Left lung (tissue), 10 donors: ENCODE measurements around the gene PTPN3. TPM values are rescaled to one million over a fixed set of nuclear protein-coding genes. Genes with fewer than 3 reads are reported as not detected.

Experiments
- ATAC-seq: fragments of 200-7000 bp; cut with Tn5 transposase; one replicate; pipeline ENCODE4 v1.9.1; 2020; ENCODE audit warnings: moderate library complexity
- DNase-seq, 4 donors: peaks; one replicate each; pipeline ENCODE4 v3.0.0-alpha.2; 2013 to 2020
- H3K27ac ChIP-seq, 2 donors: fragments of 200-600 bp; sonication (generic) in 1 of 2; one replicate each; pipeline versions ENCODE4 v1.5.0 to v1.8.0; 2020 to 2021
- H3K27me3 ChIP-seq, 2 donors: fragments of 200-600 bp; sonication (generic) in 1 of 2; one replicate each; pipeline versions ENCODE4 v1.5.0 to v1.8.0; 2020 to 2021
- H3K36me3 ChIP-seq, 2 donors: fragments of 200-600 bp; sonication (generic) in 1 of 2; one replicate each; pipeline versions ENCODE4 v1.5.0 to v1.8.0; 2020 to 2021
- H3K4me1 ChIP-seq, 2 donors: fragments of 200-600 bp; one replicate each; pipeline ENCODE4 v1.8.0; 2021
- H3K4me3 ChIP-seq, 2 donors: fragments of 200-600 bp; sonication (generic) in 1 of 2; one replicate each; pipeline versions ENCODE4 v1.5.0 to v1.8.0; 2020 to 2021; ENCODE audit warnings: mild to moderate bottlenecking in 1 of 2
- H3K9me3 ChIP-seq, 2 donors: fragments of 200-600 bp; sonication (generic) in 1 of 2; one replicate each; pipeline versions ENCODE4 v1.5.0 to v1.8.0; 2020 to 2021
- CTCF ChIP-seq, 2 donors: fragments of 200-600 bp; sonication (generic) in 1 of 2; IDR thresholded peaks; one replicate each; pipeline versions ENCODE4 v1.5.0 to v1.8.0; 2021; ENCODE audit warnings: antibody characterized with exemption in 2 of 2
- intact Hi-C, 2 donors: fragments of 100-400 bp; cut with DNase I; formaldehyde crosslinking; loops; one replicate each; pipeline versions ENCODE4 v1.11.2 to v1.14.2; 2022
- polyA plus RNA-seq, 6 donors: library from polyadenylated mRNA; unstranded; fragments of 120-200 nt; gene quantifications; one replicate each; pipeline ENCODE4 v1.2.1, GENCODE V29; 2013; ENCODE audit not compliant: insufficient read length in 6 of 6
- total RNA-seq, 2 donors: library from RNA; stranded (reverse); fragmentation: NEBNext Ultra II Directional; extraction: Animal tissue kit (Norgen Biotek cat#: 25700); gene quantifications; one replicate each; pipeline ENCODE4 v1.2.1, GENCODE V29; 2021
- donor health status: DM: no; HTN: yes; CAD: no.
- donor health status: DM: no; HTN: no; CAD: no.

Gene PTPN3
- total and polyA plus RNA-seq, 8 donors: 7.7 to 16.6 (median 15.7) TPM

GRCh38 chr9:109488791-109489492, 9.2 kb downstream of the PTPN3 start:
- no peak for TF ChIP-seq CTCF (IDR thresholded peaks at IDR 0.05)
- Histone ChIP-seq H3K27me3 (peaks cover 0 to 48% of the 10 kb centered on the region in 2 donors), H3K27ac (no peak overlapping the region), H3K36me3 (no peaks in the 10 kb centered on the region), H3K4me3 (no peak overlapping the region), H3K4me1 (no peaks in the 10 kb centered on the region), H3K9me3 (no peaks in the 10 kb centered on the region)
- intact Hi-C loops: no loop called here
- DNase-seq: no peak
- ATAC-seq: peak; percentile 36

GRCh38 chr9:109488351-109488750, 9.8 kb downstream of the PTPN3 start:
- no peaks in the 10 kb centered on the region for H3K4me1 ChIP-seq
- H3K9me3 ChIP-seq: no peaks in the 10 kb centered on the region
- H3K36me3 ChIP-seq: no peaks in the 10 kb centered on the region
- no peak for TF ChIP-seq CTCF (IDR thresholded peaks at IDR 0.05)
- H3K27ac ChIP-seq: no peak overlapping the region
- DNase-seq (no peak), ATAC-seq (no peak)
- intact Hi-C loops: no loop called here
- peaks cover 0 to 46% of the 10 kb centered on the region in 2 donors for H3K27me3 ChIP-seq
- H3K4me3 ChIP-seq: no peak overlapping the region

GRCh38 chr9:109487247-109487646, 10.9 kb downstream of the PTPN3 start:
- Histone ChIP-seq H3K27ac (no peak overlapping the region), H3K4me3 (no peak overlapping the region), H3K27me3 (peaks cover 0 to 36% of the 10 kb centered on the region in 2 donors), H3K36me3 (no peaks in the 10 kb centered on the region), H3K4me1 (no peaks in the 10 kb centered on the region), H3K9me3 (no peaks in the 10 kb centered on the region)
- no peak for DNase-seq
- no peak for TF ChIP-seq CTCF (IDR thresholded peaks at IDR 0.05)
- ATAC-seq: peak; percentile 64
- intact Hi-C loops: no loop called here

- H3K27me3 ChIP-seq: peaks cover 0 to 36% of the 10 kb centered on the region in 2 donors
- no peak overlapping the region for H3K4me3 ChIP-seq
- H3K27ac ChIP-seq: no peak overlapping the region
- intact Hi-C loops: no loop called here
- H3K36me3 ChIP-seq: no peaks in the 10 kb centered on the region
- no peak for TF ChIP-seq CTCF (IDR thresholded peaks at IDR 0.05)
- ATAC-seq (no peak), DNase-seq (no peak)
- no peaks in the 10 kb centered on the region for H3K4me1 ChIP-seq
- H3K9me3 ChIP-seq: no peaks in the 10 kb centered on the region
These were observed 14.2 kb downstream of the PTPN3 start for GRCh38 chr9:109483744-109484429.

GRCh38 chr9:109482391-109482916, 15.7 kb downstream of the PTPN3 start:
- intact Hi-C loops: no loop called here
- no peak overlapping the region for H3K4me3 ChIP-seq
- H3K36me3 ChIP-seq: no peaks in the 10 kb centered on the region
- TF ChIP-seq CTCF (IDR thresholded peaks at IDR 0.05): no peak
- H3K4me1 ChIP-seq: no peaks in the 10 kb centered on the region
- H3K27me3 ChIP-seq: peaks cover 0 to 43% of the 10 kb centered on the region in 2 donors
- DNase-seq (no peak), ATAC-seq (no peak)
- H3K9me3 ChIP-seq: no peaks in the 10 kb centered on the region
- H3K27ac ChIP-seq: no peak overlapping the region
